OCI-LY1 (cell line): ENCODE results near the gene PCBP3.

Experiments
- EZH2 ChIP-seq: fragments of 200-600 bp; sonication (generic), shearing (Covaris generic); IDR thresholded peaks from 2 replicates; pipeline ENCODE4 v1.8.0; 2017; ENCODE audit warnings: borderline replicate concordance, mixed run types, mild to moderate bottlenecking, antibody characterized with exemption, low read length, moderate library complexity, mixed read lengths
- TF ChIP-seq, protein P1 (sequence below): fragments of 200-600 bp; sonication (generic), shearing (Covaris generic); IDR thresholded peaks from 2 replicates; pipeline ENCODE4 v1.5.1; 2017; ENCODE audit warnings: mild to moderate bottlenecking, antibody characterized with exemption, low read length, moderate library complexity, mixed read lengths

DNA sequence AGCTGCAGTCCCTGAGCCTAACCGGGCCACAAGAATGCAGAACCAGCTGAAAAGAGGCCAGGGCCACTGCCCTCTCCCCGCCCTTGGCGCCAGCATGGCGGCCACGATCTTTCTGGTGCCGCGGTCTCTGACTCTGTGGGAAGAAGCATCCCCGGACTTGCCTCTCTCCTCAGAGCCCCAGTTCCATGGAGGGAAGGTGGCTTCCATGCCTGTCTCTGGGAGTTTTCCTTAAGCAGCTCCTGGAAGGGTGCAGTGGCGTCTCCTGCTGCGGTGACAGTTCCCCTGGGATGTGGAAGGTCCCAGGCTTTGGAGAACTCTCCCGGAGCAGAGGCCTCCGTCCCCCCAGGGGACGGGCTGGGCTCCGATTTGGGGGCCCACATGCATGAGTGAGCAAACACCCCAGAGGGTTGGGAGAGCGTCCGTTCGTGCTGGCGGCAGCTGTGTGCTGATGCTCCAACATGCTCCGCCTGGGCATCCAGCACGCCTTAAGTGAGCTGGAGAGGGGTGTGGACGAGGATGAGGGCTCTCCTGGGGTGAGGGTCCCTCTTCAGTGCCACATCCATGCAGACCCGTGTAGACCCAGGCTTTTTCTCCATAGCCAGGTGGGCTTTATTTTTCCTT lies 228.2 kb downstream of the PCBP3 start:
- TF ChIP-seq, protein P1, sequence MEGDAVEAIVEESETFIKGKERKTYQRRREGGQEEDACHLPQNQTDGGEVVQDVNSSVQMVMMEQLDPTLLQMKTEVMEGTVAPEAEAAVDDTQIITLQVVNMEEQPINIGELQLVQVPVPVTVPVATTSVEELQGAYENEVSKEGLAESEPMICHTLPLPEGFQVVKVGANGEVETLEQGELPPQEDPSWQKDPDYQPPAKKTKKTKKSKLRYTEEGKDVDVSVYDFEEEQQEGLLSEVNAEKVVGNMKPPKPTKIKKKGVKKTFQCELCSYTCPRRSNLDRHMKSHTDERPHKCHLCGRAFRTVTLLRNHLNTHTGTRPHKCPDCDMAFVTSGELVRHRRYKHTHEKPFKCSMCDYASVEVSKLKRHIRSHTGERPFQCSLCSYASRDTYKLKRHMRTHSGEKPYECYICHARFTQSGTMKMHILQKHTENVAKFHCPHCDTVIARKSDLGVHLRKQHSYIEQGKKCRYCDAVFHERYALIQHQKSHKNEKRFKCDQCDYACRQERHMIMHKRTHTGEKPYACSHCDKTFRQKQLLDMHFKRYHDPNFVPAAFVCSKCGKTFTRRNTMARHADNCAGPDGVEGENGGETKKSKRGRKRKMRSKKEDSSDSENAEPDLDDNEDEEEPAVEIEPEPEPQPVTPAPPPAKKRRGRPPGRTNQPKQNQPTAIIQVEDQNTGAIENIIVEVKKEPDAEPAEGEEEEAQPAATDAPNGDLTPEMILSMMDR = no peak
- TF ChIP-seq EZH2 = no peak
